Measurements from ENCODE around the gene SFT2D3.

SFT2D3 gene, protein sequence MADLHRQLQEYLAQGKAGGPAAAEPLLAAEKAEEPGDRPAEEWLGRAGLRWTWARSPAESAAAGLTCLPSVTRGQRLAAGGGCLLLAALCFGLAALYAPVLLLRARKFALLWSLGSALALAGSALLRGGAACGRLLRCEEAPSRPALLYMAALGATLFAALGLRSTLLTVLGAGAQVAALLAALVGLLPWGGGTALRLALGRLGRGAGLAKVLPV

GRCh38 chr2:127701193-127701650, at the start of gene SFT2D3:
Gene SFT2D3, plus strand, starts transcription at chr2:127701497. Its CDS starts 32 bp downstream, at chr2:127701529.
- peak; percentile 89 for DNase-seq

DNA sequence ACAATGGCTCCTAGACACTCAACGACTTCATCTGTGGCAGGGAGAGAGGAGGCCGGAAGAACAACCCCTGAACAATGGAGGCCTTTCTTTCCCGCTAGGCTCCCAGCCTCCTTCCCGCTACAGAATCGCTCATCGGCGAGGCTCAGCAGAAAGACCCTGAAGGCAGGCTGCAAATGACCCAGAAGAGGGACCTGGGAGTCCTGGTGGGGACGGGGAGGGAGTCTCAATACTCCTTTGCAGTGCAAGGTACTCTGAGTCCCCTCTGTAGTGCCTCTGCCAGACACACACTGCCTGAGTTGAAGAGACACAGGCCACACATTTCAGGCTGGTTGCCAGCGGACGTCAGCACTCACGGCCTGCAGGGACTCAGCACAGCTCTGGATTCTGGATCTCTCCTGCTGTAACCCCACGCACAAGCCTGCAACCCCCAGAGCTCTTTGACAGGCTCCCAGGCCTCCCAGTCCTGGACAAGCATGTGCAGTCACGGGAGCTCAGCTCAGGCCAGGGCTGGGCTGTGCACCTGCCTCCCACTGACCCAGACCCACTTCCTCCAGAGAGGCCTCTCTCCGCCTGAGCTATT, 49.2 kb upstream of the SFT2D3 start:
- DNase-seq, result no peak

DNA sequence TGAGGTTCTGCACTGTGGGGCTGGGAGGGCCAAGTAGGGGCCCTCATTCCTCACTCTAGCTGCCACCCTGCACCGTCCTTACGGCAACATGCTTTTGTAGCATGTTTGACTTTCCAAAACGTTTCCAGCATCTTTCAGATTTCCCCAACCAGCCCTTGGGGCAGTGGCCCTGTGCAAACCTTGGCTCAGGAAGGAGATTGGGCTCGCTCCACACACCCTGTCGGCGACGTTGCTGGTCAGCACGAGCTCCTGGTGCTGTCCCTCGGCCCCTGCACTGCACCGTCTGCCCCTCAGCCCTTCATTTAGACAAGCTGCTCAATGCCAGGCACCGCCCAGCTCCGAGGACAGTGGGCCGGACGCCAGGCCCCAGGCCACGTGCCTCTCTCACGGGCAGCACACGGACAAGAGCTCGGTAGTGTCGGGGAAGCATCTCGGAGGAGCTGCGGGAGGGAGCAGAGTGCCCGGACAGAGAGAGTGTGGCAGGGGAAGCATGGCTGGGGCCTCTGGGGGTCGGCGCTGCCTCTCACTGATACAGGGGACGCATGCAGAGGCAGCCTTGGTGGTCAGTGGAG, 48.4 kb upstream of the SFT2D3 start:
- DNase-seq, result no peak

DNA sequence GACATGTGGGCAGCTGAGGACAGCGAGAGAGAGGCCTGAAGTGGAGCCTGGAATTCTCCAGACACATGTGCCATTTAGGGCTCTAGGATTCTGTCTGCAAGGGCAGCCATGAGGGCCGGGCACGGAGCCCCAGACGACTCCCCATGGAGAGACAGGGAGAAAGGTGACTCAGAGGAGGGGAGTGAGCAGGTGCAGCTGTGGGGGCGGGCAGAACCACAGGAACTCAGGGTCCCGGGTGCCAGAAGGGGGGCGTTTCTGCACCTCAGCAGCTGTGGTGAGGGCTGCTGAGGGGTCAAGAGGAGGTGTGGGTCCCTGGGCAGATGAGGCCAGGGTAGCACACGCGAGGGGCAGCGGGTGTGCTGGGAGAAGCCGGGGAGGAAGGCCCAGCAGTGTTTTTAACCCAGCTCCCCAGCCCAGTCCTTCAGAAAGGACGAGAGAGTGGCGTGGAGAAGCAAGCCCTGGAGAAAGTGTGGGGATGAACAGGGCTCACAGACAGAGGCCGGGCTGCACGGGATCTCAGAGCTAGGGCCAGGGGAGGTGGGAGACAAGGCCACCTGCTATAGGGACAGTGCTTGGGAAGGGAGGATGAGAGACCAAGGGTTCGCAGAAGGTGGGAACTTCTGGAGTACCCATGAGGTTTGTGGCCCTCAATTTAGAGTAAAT, 47.7 kb upstream of the SFT2D3 start:
- no peak for DNase-seq

GRCh38 chr2:127654084-127654837, 47.0 kb upstream of the SFT2D3 start:
- no peak for DNase-seq

- DNase-seq, result no peak
These were observed 46.5 kb upstream of the SFT2D3 start for GRCh38 chr2:127654838-127655175.

- DNase-seq, result no peak
These were observed 45.9 kb upstream of the SFT2D3 start for GRCh38 chr2:127655209-127656073.

GRCh38 chr2:127656569-127657231, 44.6 kb upstream of the SFT2D3 start:
- no peak for DNase-seq

GRCh38 chr2:127657232-127657595, 44.1 kb upstream of the SFT2D3 start:
- DNase-seq, result no peak

DNA sequence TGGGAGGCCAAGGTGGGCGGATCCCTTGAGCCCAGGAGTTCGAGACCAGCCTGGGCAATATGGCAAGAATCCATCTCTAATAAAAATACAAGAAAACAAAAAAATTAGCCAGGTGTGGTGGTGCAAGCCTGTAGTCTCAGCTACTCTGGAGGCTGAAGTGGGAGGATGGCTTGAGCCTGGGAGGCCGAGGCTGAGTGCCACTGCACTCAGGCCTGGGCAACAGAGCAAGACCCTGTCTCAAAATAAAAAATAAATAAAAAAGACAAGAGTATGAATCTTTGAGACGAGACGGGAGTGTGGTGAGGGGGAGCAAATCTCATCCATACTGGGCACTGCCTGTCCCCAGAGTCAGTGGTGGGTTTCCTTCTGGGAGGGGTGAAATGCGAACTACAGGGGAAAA, 43.2 kb upstream of the SFT2D3 start:
- DNase-seq, result no peak

DNA sequence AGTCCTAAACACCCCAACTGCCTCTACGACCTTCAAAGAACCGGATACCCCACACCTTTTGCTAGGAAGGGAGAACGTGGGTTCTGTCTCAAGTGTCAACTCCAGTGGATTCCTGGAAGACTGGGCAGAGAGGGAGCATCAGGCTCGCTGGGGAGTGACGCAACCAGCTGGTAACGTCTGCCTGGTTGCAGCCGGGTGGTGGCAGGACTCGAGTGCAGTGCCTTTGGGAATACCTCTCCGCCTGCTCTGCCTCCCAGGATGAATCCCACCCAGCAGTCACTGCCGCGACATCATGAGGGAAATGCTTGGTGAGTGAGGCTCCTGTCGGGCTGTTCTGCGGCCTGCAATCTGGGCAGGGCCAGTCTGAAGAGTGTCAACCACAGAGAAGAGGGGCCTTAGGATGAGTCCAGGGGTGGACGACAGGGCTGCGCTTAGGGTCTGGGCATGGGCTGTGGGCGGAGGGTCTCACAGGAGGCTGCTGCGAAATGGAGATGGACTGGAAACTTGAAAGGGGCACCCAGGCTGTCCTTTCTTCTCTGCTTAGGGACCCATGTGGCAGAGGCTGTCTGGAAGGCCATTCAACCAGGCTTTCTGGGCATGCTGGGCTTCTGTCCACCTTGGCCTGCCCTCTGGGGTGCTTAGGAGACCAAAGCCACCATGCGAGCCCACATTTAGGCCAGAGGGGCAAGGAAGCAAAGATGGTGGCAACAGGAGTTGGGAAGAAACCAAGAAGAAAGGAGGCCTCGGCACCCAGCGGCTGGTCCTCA, 42.5 kb upstream of the SFT2D3 start:
- DNase-seq, result no peak

GRCh38 chr2:127659408-127660290, 41.6 kb upstream of the SFT2D3 start:
- no peak for DNase-seq

DNA sequence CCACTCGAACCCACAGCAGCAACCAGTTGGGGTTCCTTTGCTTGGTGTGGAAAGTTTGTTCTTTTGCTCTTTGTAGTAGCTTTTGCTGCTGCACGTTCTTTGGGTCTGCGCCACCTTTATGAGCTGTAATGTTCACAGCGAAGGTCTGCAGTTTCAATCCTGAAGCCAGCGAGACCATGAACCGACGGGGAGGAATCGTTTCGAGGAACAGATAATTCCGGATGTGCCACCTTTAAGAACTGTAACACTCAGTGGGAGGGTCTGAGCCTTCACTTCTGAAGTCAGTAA, 41.1 kb upstream of the SFT2D3 start:
- DNase-seq, result no peak

GRCh38 chr2:127661072-127661649, 40.1 kb upstream of the SFT2D3 start:
- no peak for DNase-seq

DNA sequence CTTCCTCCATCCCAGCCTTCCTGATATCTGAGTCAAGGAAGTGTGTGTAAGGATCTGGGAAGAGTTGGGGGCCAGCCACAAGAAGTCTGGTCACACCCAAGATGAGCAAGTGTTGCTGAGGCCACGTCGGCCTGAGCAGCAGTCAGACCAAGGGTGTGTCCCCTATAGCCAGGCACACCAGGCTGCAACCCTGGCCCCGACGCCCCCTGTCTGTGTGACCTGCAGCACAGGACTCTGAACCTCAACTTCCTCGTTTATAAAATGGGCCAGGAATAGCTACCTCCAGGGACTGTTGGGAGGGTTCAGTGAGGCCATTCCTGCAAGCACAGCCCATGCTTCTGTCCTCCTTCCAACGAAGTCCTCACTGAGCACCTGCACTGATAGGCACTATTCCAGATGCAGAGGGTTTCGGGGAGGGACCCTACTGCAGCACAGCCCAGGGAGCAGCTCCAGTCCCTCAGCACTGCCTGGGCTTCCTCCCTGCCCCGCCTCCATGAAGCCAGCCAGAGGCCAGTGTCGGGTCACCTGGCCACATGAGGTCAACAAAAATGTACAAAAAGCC, 39.3 kb upstream of the SFT2D3 start:
- no peak for DNase-seq

GRCh38 chr2:127662937-127663565, 38.2 kb upstream of the SFT2D3 start:
- no peak for DNase-seq

DNA sequence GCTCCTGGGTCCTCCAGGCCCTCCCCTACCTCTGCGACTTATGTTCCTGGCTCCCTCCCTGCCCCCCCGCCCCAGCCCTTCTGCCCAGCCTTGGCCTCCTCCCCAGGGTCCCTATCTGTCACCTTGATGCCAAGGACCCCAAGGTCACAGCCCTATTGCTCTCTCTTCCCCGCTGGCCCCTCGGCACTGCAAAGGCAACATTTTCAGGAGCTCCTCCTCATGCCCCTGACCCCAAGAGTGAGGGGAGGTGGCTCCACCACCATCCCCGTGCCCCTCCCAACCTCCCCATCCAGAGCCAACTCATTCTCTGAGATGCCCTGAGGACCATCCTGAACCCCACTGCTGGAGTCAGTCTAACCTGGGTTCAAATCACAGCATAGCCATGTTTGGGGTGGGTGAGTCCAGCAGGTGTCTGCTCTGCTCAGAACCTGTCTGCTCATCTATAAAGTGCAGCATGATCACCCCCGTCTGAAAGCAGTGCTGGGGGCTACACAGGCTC, 37.7 kb upstream of the SFT2D3 start:
- no peak for DNase-seq

- no peak for DNase-seq
These were observed 37.0 kb upstream of the SFT2D3 start for GRCh38 chr2:127664065-127664894.
